Pancreas (tissue), 10 donors: ENCODE results near the gene HSPA12A. TPM values are rescaled to one million over a fixed set of nuclear protein-coding genes. Genes with fewer than 3 reads are reported as not detected.

ENCODE experiments used
- ATAC-seq, 4 donors: fragments of 200-7000 bp; cut with Tn5 transposase; one replicate each; pipeline versions ENCODE4 v1.8.0 to v1.9.1; 2020; ENCODE audit warnings: mild to moderate bottlenecking in 4 of 4, moderate library complexity in 4 of 4
- DNase-seq, 6 donors: peaks; one replicate each; pipeline ENCODE4 v3.0.0-alpha.2; 2020
- FAIRE-seq: peaks from 2 replicates; lab custom pipeline; 2012; peaks lifted over from hg19 to GRCh38; lab: Jason Lieb, UNC
- H3K27ac ChIP-seq, 4 donors: fragments of 200-600 bp; sonication (generic); 1 replicate in 3 of 4; 2 replicates in 1 of 4; pipeline versions ENCODE4 v1.5.0 to v1.8.0; 2020
- H3K27me3 ChIP-seq, 4 donors: fragments of 200-600 bp; one replicate each; pipeline ENCODE4 v1.8.0; 2021
- H3K36me3 ChIP-seq, 3 donors: fragments of 200-600 bp; sonication (generic) in 1 of 3; one replicate each; pipeline versions ENCODE4 v1.5.0 to v1.8.0; 2020 to 2021
- H3K4me1 ChIP-seq, 3 donors: fragments of 200-600 bp; one replicate each; pipeline ENCODE4 v1.8.0; 2021
- H3K4me3 ChIP-seq, 4 donors: fragments of 200-600 bp; sonication (generic) in 2 of 4; one replicate each; pipeline versions ENCODE4 v1.5.0 to v1.8.0; 2020 to 2021
- H3K9me3 ChIP-seq, 4 donors: fragments of 200-600 bp; one replicate each; pipeline ENCODE4 v1.8.0; 2021
- CTCF ChIP-seq, 4 donors: fragments of 200-600 bp; sonication (generic) in 3 of 4; IDR thresholded peaks; one replicate each; pipeline versions ENCODE4 v1.5.0 to v1.8.0; 2021; ENCODE audit warnings: antibody characterized with exemption in 4 of 4
- WGBS, 2 donors: extraction: QIAGEN DNeasy Blood & Tissue Kit; methylation state at CpG; one replicate each; pipeline ENCODE4 v1.1.7; 2013; 5-methylcytosine and 5-hydroxymethylcytosine counted together
- intact Hi-C, 3 donors: fragments of 100-400 bp; cut with DNase I; formaldehyde crosslinking; loops; one replicate each; pipeline versions ENCODE4 v1.11.1 to v1.14.2; 2022
- polyA plus RNA-seq, 2 donors: library from polyadenylated mRNA; stranded (reverse); fragments of 200-250 nt; gene quantifications; one replicate each; pipeline ENCODE4 v1.2.3, GENCODE V29; 2013
- total RNA-seq, 6 donors: library from RNA; stranded (reverse); fragmentation: NEBNext Ultra II Directional in 4 of 6; extraction: Animal tissue kit (Norgen Biotek cat#: 25700) in 4 of 6; gene quantifications; one replicate each; pipeline versions ENCODE4 v1.2.1 to v1.2.4, GENCODE V29; 2021 to 2023
- donor health status: healthy with polysubstance abuse.
- donor health status: DM: no; HTN: no; CAD: no; lungs with moderate emphysema.
- donor health status: DM: no; HTN: no; CAD: no.
- donor health status: control.
- donor health status: control.
- donor health status: Bipolar disorder and iron deficiency.
- donor health status: DM: yes; HTN: yes; CAD: no.
- donor health status: DM: no; HTN: no; CAD: no.
- donor health status: DM: no; HTN: no; CAD: no.
- donor health status: DM: yes; HTN: yes; CAD: no.

HSPA12A gene
- total and polyA plus RNA-seq, 8 donors = 2.7 to 8.2 (median 4.0) TPM

GRCh38 chr10:116730464-116731260, 11.7 kb downstream of the HSPA12A start:
- Histone ChIP-seq H3K27ac (no peak overlapping the region), H3K4me3 (no peak overlapping the region), H3K4me1 (no peaks in the 10 kb centered on the region), H3K27me3 (no peaks in the 10 kb centered on the region), H3K9me3 (no peaks in the 10 kb centered on the region), H3K36me3 (no peaks in the 10 kb centered on the region)
- DNase-seq = no peak
- intact Hi-C loops = no loop called here
- FAIRE-seq = no peak
- TF ChIP-seq CTCF (IDR thresholded peaks at IDR 0.05) = no peak
- ATAC-seq = no peak
- whole genome bisulfite sequencing, 2 donors = 85 to 86% methylated on average over 14 of the region's 14 CpGs

GRCh38 chr10:116729243-116729642, 13.1 kb downstream of the HSPA12A start:
- TF ChIP-seq CTCF (IDR thresholded peaks at IDR 0.05) = no peak
- no peak for ATAC-seq
- no peak for DNase-seq
- H3K9me3 ChIP-seq = no peaks in the 10 kb centered on the region
- FAIRE-seq = no peak
- no peaks in the 10 kb centered on the region for H3K27me3 ChIP-seq
- no peak overlapping the region for H3K4me3 ChIP-seq
- no peak overlapping the region for H3K27ac ChIP-seq
- no peaks in the 10 kb centered on the region for H3K4me1 ChIP-seq
- intact Hi-C loops = no loop called here
- 85 to 89% methylated on average over 7 of the region's 7 CpGs for whole genome bisulfite sequencing, 2 donors
- no peaks in the 10 kb centered on the region for H3K36me3 ChIP-seq

- no peaks in the 10 kb centered on the region for H3K9me3 ChIP-seq
- no peak for TF ChIP-seq CTCF (IDR thresholded peaks at IDR 0.05)
- ATAC-seq (no peak), FAIRE-seq (no peak), DNase-seq (no peak)
- no peaks in the 10 kb centered on the region for H3K27me3 ChIP-seq
- H3K4me3 ChIP-seq = no peak overlapping the region
- 71 to 80% methylated on average over 5 of the region's 5 CpGs for WGBS, 2 donors
- no peaks in the 10 kb centered on the region for H3K4me1 ChIP-seq
- intact Hi-C loops = no loop called here
- H3K27ac ChIP-seq = no peak overlapping the region
- H3K36me3 ChIP-seq = no peaks in the 10 kb centered on the region
Measured at GRCh38 chr10:116728526-116729096, 13.8 kb downstream of the HSPA12A start.

GRCh38 chr10:116723428-116724281, 18.7 kb downstream of the HSPA12A start:
- no peak overlapping the region for H3K4me3 ChIP-seq
- TF ChIP-seq CTCF (IDR thresholded peaks at IDR 0.05) = no peak
- H3K27me3 ChIP-seq = no peaks in the 10 kb centered on the region
- peaks cover 0 to 11% (median 5%) of the 10 kb centered on the region in 3 donors for H3K4me1 ChIP-seq
- no peaks in the 10 kb centered on the region for H3K9me3 ChIP-seq
- DNase-seq (no peak), ATAC-seq (no peak), FAIRE-seq (no peak)
- intact Hi-C loops = no loop called here
- H3K27ac ChIP-seq = no peak overlapping the region
- 90 to 94% methylated on average over 15 of the region's 15 CpGs for whole genome bisulfite sequencing, 2 donors
- no peaks in the 10 kb centered on the region for H3K36me3 ChIP-seq
